Right forelimb (tissue), 1 donor: ENCODE measurements around the gene CGNL1.

Experiments used
- DNase-seq: peaks from one replicate; pipeline ENCODE4 v3.0.0-alpha.2; 2018

CGNL1 gene

DNA sequence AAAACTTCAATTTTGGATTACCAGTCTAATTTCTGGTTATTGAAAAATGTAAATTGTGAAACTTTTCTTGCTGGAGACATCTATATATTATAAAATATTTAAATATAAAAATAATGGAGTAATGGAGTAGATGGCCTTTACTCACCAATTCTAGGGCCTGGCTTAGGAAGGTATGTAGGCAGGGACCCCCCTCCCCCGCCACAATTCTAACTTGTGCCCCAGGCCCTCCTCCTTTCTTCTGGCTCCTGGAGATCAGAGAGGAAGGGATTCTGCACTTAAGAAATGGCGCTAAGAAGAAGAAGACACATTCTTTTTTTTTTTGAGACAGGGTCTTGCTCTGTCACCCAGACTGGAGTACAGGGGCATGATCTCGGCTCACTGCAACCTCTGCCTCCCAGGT is 49.5 kb downstream of the CGNL1 start:
- no peak for DNase-seq

DNA sequence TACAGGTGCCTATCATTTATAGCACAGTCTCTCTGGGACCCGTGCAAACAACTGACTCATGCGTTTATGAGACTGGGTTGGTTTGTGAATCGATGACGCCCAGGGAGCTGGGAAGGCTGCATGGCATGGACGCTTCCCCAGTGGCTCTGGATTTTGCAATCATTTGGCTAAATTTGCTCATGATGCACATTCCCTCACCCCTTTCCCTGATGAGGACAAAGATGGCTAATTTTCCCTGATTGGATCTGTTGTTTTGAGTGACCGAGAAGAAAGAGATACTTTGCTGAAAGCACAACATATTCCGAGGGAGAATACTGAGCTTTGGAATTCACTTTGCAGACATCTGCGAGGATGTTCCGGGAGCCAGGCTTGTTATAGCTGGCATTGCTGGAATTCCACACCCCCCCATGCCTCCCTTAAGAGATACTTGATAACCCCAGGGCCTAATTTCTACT is 51.1 kb downstream of the CGNL1 start:
- DNase-seq = no peak

DNA sequence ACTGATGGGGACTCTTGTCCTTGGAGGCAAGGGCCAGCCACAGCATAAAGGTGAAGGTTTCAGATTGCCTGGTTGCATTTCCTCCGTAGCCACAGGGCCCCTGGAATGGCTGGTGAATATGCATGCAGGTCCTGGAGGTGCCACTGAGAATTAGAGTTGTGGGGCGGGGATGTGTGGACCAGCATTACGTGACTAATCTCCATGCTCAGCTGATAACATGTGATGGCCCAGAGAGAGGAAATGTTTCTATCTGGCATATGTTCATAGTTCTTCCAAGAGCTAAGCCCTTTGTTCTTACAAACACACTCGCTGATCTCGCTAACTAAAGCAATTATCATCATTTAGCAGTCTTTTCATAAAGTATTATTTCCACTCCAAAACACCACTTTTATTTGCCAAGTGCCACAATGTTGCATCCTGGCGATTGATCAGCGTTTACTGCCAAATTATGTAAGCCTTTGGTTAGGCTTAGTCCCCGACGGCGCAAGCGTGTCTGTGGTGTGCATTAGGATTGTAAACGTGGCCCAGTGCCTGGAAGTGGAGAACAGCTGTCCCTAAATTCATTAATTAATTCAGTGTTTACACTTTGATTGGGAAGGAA is 55.9 kb downstream of the CGNL1 start:
- no peak for DNase-seq

DNA sequence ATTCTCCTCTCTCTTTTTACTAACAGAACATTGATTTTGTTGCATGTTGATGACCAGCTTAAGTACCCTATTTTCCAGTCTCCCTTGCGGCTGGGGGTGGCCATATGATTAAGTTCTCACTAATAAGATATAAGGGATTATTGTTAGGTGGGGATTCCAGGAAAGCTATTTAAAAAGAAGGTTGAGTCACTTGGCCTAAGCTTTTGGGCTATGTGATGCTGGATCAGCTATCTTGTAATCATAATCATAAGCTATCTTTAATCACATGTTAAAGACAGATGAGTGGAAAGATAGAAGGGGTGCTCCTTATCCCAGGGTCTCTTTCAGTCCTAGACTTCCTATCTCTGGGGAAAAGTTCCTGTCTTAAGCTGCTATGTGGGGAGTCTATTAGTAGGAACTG is 59.9 kb downstream of the CGNL1 start:
- no peak for DNase-seq

DNA sequence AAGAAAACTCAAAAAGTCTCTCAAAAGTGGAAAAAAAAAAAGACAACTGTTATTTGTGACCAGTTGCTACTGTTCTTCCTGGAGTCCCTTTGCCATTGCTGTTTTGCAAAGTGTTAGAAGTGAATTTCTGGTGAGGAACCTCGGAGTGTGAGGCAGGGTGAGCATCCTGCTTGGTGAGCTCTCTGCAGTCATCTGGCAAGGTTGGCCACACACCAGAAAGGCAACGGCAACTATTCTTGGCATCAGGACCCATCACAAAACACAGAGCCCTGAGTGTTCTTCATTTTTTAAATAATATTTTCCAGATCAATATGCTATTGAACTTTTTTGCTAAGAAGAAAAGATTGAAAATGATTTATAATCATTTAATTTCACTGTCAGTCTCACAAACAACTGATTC is 60.7 kb downstream of the CGNL1 start:
- DNase-seq = no peak

DNA sequence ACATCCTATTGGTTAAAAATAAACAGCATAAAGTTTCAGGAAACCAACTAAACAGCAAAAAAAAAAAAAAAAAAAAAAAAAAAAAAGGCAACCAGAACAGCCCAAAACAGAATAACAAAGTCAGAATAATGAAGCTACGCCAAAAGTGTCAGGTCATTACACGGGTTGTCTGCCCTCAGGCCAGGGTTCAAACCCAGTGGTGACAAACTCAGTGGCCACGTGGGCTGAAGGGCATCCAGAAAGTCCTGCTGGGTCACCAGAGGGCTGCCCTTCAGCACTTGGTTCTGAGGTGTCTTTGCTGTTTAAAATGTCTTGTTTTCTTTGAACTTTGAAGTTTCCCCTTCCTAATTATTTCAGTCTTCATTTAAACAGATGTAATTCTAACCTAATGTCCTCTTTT is 61.3 kb downstream of the CGNL1 start:
- DNase-seq = no peak

DNA sequence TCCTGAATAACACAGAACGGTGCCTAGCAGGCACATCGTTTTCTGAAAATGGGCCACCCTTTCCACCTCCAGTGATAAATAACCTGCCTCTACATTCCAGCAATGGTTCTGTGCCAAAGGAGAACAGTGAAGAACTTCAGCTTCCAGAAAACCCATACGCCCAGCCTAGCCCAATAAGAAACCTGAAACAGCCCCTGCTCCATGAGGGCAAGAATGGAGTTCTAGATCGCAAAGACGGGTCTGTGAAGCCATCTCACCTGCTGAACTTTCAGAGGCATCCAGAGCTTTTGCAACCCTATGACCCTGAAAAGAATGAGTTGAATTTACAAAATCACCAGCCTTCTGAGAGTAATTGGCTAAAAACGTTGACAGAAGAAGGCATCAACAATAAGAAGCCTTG is 61.9 kb downstream of the CGNL1 start:
- DNase-seq = no peak

DNA sequence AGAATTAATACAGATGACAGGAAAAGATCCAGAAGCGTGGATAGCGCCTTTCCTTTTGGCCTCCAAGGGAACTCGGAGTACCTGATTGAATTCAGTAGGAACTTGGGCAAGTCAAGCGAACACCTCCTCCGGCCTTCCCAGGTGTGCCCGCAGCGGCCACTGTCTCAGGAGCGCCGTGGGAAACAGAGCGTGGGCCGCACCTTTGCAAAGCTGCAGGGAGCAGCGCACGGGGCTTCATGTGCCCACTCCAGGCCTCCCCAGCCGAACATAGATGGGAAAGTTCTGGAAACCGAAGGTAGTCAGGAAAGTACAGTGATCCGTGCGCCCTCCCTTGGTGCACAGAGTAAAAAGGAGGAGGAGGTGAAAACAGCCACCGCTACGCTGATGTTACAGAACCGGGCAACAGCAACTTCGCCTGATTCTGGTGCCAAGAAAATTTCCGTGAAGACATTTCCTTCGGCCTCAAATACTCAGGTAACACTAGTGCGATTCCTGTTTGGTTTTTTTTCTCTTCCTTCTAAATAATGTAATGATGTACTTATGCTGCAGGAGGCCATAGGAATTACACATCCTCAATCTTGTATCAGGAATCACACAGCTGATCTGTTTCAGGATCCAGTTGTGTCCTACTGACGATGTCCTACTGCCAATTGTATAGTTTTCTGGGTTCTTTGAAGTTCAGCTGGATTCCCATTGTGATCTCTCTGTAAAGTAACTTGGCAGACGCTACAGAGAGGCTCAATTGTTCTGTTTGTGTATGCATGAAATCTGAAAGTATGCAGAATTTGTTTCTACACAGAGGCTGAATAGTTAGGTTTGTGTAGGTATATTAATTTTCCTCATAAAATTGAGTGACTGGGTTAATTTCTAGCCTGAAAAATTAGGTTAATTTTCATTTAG is 63.1 kb downstream of the CGNL1 start:
- no peak for DNase-seq

DNA sequence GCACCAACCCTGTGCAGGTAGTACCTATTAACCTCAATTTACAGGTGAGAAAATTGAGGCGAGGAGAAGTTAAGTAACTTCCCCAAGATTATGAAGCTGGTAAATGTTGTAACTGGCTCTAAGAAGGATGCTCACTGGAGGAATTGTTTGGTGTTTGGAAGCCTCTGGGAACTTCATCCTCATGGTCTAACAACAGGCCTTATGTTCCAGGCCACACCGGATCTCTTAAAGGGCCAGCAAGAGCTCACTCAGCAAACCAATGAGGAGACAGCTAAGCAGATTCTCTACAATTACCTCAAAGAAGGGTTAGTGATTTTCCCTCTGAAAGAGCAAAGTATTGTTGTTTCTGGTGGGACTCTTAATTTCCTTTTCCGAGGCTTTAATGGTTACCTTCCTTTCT is 63.9 kb downstream of the CGNL1 start:
- DNase-seq = no peak

DNA sequence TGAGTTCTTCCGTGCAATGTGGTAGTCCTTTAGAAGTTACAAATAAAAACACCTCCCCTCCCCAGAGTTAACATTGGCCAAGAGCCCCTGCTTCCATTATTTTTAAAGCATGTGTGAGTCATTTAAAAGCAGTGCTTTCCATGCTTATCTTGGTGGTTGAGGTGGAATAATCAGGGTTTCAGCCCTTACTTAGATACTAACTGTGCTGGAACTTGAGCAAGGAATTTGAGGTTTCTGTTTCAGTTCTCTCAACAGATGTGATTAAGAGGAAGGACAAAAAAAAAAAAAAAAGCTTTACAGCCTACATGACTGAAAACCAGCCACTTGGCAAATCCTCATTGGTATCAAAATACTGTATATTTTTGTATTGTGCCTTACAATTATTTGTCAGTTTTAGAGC is 64.5 kb downstream of the CGNL1 start:
- DNase-seq = no peak

DNA sequence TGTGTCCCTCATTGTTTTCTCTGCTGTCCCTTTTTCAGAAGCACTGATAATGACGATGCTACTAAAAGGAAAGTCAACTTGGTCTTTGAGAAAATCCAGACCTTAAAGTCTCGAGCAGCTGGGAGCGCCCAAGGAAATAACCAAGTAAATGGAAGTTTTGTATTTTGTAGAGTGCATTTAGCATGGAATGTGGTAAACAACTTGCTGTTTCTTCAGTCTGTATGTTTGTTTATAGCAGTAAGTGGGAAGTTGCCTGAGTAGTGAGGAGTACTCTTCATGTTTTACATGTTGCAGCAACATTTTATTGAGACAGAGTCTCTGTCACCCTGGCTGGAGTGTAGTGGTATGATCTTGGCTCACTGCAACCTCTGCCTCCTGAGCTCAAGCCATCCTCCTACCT is 66.0 kb downstream of the CGNL1 start:
- no peak for DNase-seq

DNA sequence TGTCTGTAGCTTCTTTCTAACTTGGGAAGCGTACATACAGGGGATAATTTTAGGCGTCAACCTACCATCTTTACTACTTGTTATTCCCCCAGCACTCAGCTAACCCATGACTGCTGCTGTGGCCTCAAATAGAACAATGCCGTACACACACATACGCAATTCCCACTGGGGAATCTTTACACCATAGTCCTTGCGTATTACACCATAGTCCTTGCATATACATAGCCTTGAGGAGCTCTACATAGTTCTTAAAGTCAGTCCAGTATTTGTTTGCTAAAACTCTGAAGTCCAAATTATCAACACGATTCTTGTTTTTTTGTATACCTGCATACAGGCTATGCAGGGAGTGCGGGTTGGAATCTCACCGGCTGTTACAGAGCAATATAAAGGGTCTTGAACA is 67.2 kb downstream of the CGNL1 start:
- DNase-seq = no peak

DNA sequence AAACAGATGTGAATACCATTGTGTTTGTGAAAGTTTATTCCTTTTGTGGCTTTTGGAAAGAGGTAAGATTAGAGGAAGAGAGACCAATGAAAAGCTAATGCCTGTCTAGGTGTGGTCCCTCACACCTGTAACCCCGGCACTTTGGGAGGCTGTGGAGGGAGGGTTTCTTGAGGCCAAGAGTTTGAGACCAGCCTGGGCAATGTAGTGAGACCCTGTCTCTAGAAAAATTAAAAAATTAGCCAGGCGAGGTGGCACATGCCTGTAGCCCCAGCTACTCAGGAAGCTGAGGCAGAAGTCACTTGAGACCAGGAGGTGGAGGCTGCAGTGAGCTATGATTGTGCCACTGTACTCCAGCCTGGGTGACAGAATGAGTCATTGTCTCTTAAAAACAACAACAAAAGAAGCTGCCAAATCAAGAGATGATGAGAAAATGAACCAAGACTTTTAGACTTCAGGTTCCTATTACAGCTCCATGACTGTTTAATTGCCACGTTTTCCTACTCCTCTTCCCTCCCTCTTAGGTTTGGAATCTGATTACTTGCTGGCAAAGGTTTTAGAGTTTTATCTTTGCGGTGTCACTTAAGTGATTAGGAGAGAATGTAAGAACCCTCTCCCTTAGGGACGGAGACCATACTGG is 68.7 kb downstream of the CGNL1 start:
- no peak for DNase-seq

DNA sequence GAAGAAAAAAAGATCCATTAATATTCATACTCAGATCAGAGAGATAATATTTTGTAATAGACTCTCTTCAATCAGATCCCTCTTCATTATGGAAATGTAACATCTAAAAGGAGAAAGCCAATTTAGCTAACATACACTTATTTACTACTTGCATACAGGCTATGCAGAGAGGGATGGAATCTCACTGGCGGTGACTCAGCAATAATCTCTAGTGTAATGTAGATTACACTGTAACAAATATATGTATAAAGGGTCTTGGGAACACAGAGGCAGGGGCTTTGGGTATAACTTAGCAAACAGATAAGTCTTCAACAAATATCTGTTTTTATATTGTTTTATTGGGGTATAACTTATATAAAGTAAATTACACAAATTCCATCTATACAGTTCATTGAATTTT is 69.6 kb downstream of the CGNL1 start:
- no peak for DNase-seq

DNA sequence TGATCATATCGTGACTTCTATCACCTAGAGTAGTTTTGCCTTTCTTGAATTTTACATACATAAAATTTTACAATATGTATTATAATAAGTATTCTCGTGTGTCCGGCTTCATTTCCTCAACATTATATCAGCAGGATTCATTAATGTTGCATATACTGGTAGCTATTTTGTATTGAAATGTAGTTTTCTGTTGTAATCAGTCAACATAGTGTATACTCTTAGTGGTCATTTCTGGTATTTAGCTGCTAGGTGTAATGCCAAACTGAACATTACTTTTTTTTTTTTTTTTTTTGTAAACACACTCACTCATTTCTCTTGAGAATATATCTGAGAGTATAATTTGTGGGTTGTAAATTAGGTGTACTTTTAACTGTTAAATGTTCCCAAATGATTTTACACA is 70.1 kb downstream of the CGNL1 start:
- DNase-seq = no peak

DNA sequence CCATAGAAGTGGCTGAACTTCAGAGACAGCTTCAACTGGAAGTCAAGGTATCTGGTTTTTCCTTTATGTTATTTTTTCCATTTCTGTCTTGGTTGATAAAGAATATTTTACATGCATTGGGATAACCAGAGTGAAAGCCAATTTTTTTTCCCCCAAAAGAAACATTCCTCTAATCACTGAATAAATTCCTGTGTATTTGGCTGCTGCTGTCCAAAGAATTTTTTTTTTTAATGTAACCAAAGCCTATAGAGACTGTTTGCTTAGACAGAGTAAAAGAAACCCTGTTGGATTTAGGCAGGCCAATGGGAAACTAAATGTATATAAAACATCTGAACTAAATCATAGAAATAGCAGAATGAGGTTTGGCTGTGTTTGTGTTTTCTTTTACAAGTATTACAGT is 75.2 kb downstream of the CGNL1 start:
- no peak for DNase-seq

DNA sequence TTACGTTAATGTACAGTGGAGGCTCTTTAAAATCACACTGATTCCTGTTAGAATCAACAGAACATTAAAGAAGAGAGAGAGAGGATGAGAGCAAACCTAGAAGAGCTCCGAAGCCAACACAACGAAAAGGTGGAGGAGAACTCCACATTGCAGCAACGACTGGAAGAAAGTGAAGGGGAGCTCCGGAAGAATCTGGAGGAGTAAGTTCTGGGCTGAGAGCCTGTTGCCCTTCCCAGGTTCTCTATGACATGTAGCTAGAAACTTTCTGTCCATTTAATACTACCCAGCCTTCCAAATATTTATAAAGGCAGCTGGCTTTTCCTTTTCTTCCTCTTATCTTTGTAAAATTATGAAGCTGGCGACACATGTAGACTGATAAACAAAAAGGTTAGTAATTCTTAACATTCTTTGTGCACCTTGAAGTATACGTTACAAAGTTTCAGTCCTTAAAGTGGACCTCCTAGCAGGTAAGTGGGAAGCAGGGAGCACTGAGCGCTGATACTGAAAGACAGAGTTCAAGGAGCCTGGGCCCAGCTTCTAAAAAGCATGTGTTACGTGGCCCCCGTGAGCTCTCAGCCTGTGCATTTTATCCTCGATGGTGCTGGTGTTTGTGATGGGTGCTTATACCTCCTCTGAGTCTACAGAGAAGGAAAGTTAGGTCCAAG is 75.9 kb downstream of the CGNL1 start:
- no peak for DNase-seq

DNA sequence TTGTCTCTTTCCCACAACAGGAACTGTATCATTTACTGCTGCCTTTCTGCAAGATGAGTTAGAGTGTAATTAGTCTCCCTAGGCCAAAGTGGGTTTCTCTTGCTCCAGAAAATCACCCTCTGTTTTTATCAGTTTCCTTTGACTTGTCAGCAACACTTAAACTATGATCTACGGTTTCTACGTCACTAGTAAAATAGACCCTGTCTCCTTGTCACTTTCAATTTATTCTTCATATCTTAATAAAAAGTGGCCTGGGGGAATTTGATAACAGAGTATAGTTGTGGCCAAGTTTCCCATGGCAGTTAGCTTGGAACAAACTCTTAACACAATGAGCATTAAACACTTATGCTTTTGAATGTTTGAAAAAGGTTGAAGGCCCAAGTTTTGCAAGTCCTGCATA is 79.6 kb downstream of the CGNL1 start:
- no peak for DNase-seq

DNA sequence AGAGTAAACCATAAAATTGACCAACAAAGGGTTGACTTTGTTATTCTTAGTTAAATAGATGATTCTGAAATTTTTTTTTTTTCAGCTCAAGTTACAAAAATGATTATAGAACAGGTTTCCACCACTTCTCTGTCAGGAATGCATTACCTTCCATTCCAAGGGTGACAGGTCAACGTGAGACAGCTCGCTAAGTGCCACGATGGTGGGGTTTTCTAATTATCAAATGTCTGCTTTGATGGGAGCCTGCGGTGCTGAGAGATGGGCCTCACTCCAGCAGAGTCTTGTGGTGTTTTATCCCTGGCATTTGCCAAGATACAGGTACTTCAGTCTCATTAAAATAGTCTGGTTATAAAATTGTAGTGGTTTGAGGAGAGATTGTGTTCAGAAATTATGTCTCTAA is 80.3 kb downstream of the CGNL1 start:
- no peak for DNase-seq

DNA sequence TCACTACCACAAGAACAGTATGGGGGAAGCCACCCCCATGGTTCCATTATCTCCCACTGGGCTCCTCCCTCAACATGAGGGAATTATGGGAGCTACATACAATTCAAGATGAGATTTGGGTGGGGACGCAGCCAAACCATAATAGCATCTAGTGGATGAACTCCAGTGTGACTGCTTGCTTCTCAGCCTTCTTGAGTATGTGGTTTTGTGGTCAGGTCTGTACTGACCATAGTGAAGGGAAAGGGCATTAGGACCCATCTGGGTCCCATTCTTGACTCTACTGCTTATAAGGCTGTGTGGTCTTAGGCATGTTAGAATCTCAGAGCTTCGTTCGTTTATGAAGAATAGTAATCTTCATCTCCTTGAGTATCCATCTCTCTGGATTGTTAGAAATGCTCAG is 81.4 kb downstream of the CGNL1 start:
- no peak for DNase-seq

DNA sequence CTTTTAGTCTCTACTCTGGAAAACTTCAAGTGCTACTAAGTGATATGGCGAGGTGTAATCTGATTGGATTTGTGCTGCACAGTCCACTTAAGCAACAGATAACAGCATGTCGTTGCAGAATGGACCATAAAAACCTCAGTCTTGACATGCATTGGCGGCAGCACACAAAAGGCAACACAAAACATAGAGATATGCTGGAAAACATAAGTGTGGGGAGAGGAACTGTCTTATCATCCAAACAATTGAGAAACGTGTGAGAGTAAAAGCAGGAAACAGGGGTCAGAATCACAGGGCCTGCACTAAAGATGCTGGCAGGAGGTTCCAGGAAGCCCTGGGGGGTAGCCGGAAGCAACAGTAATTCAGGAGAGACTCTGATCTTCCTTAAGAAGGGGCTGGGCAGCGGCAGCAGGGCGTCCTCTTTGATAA is 82.1 kb downstream of the CGNL1 start:
- DNase-seq = no peak

DNA sequence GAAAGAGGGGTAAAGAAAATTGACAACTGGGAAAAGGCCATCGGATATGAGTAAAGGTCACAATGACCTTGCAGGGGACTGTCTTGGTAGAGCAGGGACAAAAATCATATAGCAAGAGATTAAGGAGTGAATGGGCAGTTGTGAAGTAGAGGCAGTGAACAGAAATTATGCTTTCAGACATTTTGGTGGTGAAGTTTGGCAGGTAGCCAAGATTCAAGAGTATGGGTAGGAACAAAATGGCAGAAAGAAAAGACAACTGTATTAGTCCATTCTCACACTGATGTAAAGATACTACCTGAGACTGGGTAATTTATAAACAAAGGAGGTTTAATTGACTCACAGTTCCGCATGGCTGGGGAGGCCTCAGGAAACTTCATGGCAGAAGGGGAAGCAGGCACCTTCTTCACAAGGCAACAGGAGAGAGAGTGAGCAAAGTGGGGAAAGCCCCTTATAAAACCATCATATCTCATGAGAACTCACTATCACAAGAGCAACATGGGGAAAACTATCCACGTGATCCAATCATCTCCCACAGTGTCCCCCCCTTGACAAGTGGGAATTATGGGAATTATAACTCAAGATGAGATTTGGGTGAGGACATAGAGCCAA is 84.0 kb downstream of the CGNL1 start:
- DNase-seq = no peak

DNA sequence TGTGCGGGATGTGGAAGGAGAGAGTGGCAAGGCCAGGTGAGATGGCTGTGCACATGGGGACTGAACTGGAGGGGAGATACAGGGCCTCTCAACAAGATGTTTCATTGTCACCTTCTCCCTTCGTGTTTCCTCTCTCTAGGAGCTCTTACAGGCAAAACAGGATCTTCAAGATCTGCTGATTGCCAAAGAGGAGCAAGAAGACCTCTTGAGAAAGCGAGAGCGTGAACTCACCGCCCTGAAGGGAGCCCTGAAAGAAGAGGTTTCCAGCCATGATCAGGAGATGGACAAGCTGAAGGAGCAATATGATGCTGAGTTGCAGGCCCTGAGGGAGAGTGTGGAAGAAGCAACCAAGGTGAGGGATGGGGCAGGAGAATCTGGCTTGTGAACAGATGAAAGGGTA is 85.2 kb downstream of the CGNL1 start:
- DNase-seq = no peak
